Esophagus squamous epithelium (tissue), 5 donors: ENCODE results near the gene TMEM91. TPM values are rescaled to one million over a fixed set of nuclear protein-coding genes. Genes with fewer than 3 reads are reported as not detected.

ENCODE experiments used
- DNase-seq: peaks from one replicate; lab custom pipeline; 2025; lab: John Stamatoyannopoulos, UW
- H3K27ac ChIP-seq, 4 donors: fragments of 200-600 bp; sonication (generic); one replicate each; pipeline ENCODE4 v1.5.1; 2016 to 2019; ENCODE audit warnings: mild to moderate bottlenecking in 1 of 4
- H3K27me3 ChIP-seq, 4 donors: fragments of 200-600 bp; sonication (generic); 1 replicate in 3 of 4; 2 replicates in 1 of 4; pipeline versions ENCODE4 v1.5.1 to v1.6.0; 2017 to 2021; ENCODE audit warnings: antibody characterized with exemption in 1 of 4
- H3K36me3 ChIP-seq, 3 donors: fragments of 200-600 bp; sonication (generic); one replicate each; pipeline ENCODE4 v1.5.1; 2016 to 2019
- H3K4me1 ChIP-seq, 3 donors: fragments of 200-600 bp; sonication (generic); one replicate each; pipeline ENCODE4 v1.5.1; 2017 to 2019
- H3K4me3 ChIP-seq, 4 donors: fragments of 200-600 bp; sonication (generic); 1 replicate in 3 of 4; 2 replicates in 1 of 4; pipeline ENCODE4 v1.5.1; 2016 to 2019; ENCODE audit warnings: mild to moderate bottlenecking in 2 of 4, moderate library complexity in 1 of 4
- H3K9me3 ChIP-seq, 3 donors: fragments of 200-600 bp; sonication (generic); one replicate each; pipeline ENCODE4 v1.5.1; 2016 to 2019
- POLR2A ChIP-seq, 4 donors: fragments of 450-650 bp; IDR thresholded peaks; one replicate each; pipeline ENCODE4 v1.6.1; 2017; ENCODE audit warnings: antibody characterized with exemption in 4 of 4, mild to moderate bottlenecking in 4 of 4, moderate library complexity in 3 of 4
- WGBS, 2 donors: methylation state at CpG; one replicate each; pipeline ENCODE4 v1.1.5; 2018; 5-methylcytosine and 5-hydroxymethylcytosine counted together
- intact Hi-C: fragments of 100-400 bp; cut with DNase I; formaldehyde crosslinking; loops from one replicate; pipeline ENCODE4 v1.15.0; 2022
- total RNA-seq, 4 donors: library from RNA; depleted of rRNA; stranded (reverse); fragments of >200 nt; gene quantifications; one replicate each; pipeline ENCODE4 v1.1.0, GENCODE V29; 2016
- TF ChIP-seq, protein P1 (sequence below), 6 experiments: fragments of 450-650 bp in 4 of 6; fragments of 200-600 bp in 2 of 6; sonication (generic) in 2 of 6; IDR thresholded peaks; one replicate each; pipeline ENCODE4 v1.5.1; 2016 to 2019; ENCODE audit warnings: antibody characterized with exemption in 6 of 6, mild to moderate bottlenecking in 4 of 6, moderate library complexity in 4 of 6
- donor health status: DM: yes; HTN: yes; CAD: no.

TMEM91 gene
- total RNA-seq, 4 donors from 2014 or later = 6.2 to 15.8 (median 9.3) TPM

DNA sequence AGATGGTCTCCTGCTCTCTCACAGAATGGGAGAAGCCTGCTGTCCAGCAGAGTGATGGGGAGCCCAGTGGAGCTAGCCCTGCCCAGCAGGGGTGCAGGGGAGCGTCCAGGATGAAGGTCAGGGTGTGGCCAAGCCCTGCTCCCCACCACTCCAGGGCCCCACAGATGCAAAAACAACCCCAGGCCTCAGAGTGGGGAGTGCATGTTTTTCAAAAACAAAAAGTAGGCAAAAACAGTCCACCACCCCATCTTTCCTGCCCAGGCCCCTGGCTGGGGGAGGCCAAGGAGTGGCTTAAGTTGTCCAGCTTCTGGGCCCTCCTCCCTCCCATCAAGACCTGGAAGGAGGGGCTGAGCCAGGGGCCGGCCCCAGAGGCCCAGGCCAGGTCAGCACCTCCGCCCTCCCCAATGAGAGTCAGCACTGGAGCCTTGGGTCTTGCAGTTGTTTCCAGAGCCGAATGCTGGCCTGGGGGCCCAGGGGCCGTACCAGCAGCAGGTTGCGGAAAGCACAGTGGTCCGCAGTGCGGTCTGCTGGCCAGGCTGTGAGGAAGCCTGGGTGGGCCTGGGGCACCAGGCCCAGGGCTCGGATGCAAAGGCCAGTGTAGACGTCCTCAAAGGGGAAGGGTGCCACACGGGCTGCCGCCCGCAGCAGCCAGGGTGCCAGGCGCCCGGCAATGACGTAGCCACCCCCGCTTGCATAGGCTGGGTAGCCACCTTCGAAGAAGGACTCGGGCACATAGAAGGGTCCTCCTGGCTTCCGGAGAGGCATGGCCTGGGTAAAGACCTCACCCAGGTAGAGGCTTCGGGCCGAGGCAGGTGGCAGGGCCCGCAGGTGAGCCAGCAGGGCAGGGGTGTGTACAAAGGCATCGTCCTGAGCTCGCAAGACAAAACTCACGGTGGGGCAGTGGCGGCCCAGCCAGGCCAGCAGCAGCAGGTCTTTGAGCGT, 49.1 kb downstream of the TMEM91 start:
- peak overlapping the region; percentile 60 to 71 (median 66) for H3K4me3 ChIP-seq
- no peaks in the 10 kb centered on the region for H3K27me3 ChIP-seq
- peaks cover 22 to 68% (median 40%) of the 10 kb centered on the region in 3 donors for H3K36me3 ChIP-seq
- no peak for TF ChIP-seq POLR2A (IDR thresholded peaks at IDR 0.05)
- TF ChIP-seq, protein P1, sequence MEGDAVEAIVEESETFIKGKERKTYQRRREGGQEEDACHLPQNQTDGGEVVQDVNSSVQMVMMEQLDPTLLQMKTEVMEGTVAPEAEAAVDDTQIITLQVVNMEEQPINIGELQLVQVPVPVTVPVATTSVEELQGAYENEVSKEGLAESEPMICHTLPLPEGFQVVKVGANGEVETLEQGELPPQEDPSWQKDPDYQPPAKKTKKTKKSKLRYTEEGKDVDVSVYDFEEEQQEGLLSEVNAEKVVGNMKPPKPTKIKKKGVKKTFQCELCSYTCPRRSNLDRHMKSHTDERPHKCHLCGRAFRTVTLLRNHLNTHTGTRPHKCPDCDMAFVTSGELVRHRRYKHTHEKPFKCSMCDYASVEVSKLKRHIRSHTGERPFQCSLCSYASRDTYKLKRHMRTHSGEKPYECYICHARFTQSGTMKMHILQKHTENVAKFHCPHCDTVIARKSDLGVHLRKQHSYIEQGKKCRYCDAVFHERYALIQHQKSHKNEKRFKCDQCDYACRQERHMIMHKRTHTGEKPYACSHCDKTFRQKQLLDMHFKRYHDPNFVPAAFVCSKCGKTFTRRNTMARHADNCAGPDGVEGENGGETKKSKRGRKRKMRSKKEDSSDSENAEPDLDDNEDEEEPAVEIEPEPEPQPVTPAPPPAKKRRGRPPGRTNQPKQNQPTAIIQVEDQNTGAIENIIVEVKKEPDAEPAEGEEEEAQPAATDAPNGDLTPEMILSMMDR (IDR thresholded peaks at IDR 0.05) = no peak
- H3K4me1 ChIP-seq = peaks cover 32 to 75% (median 41%) of the 10 kb centered on the region in 3 donors
- no peaks in the 10 kb centered on the region for H3K9me3 ChIP-seq
- no peak for DNase-seq
- peak overlapping the region in 3 of 4 donors; percentile 95 to 97 (median 96) for H3K27ac ChIP-seq
- WGBS, 2 donors = 89 to 90% methylated on average over 5 to 12 of the region's 28 CpGs
- intact Hi-C loops = no loop called here

- peaks cover 22 to 68% (median 34%) of the 10 kb centered on the region in 3 donors for H3K36me3 ChIP-seq
- no peaks in the 10 kb centered on the region for H3K27me3 ChIP-seq
- TF ChIP-seq, protein P1 (IDR thresholded peaks at IDR 0.05) = no peak
- TF ChIP-seq POLR2A (IDR thresholded peaks at IDR 0.05) = no peak
- 40 to 64% methylated on average over 2 to 9 of the region's 36 CpGs for WGBS, 2 donors
- intact Hi-C loops = no loop called here
- no peaks in the 10 kb centered on the region for H3K9me3 ChIP-seq
- H3K4me1 ChIP-seq = peaks cover 32 to 68% (median 41%) of the 10 kb centered on the region in 3 donors
- DNase-seq = no peak
- peak overlapping the region; percentile 92 to 97 (median 96) for H3K27ac ChIP-seq
- H3K4me3 ChIP-seq = peak overlapping the region; percentile 60 to 71 (median 66)
These were observed 49.9 kb downstream of the TMEM91 start for GRCh38 chr19:41426116-41426841.

DNA sequence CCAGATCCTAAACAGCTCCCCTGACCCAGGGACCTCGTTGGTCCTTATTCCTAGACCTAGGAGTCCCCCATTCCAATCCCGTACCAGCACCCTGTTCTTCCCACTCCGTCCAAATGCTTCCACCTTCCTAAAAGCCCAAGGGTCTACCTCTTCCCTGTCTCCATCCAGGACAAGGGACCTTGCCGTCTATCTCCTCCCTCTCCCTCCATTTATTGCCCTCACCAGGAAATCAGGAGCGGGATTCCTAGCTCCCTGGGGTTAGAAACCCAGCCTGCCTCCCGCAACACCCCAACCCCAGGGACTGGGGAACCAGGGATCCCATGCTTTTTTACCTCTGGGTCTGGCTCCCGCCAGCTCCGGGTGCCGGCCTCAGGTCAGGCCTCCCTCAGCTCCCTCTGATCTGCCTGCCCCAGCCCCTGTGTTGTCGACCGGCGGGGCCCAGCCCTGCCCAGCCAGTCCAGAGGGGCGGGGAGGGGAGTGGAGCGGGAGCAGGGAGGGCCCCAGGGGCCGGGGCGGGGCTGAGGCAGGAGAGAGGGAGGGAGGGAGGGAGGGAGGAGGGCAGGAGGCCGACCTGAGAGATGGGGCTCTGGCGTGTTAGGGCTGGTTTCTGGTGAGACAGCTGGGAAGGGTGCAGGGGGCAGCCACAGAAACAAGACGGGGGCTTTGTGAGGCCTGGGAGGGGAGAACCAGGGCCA, 50.8 kb downstream of the TMEM91 start, which contains the start of gene B3GNT8:
TSS of gene B3GNT8 (minus strand) at position 423 of the 695 bp plus-strand sequence. CDS start 596 bp downstream, outside the sequence.
- Histone ChIP-seq H3K4me3 (peak within 1 kb of the TSS; percentile 60 to 71 (median 66)), H3K4me1 (peaks cover 32 to 59% (median 37%) of the 10 kb centered on the region in 3 donors), H3K27ac (peak within 1 kb of the TSS; percentile 92 to 97 (median 96)), H3K27me3 (no peaks in the 10 kb centered on the region), H3K36me3 (peaks cover 26 to 68% (median 40%) of the 10 kb centered on the region in 3 donors), H3K9me3 (no peaks in the 10 kb centered on the region)
- intact Hi-C loops = no loop called here
- TF ChIP-seq, protein P1 (IDR thresholded peaks at IDR 0.05) = no peak
- peak in 3 of 4 donors; percentile 64 to 83 (median 79) for TF ChIP-seq POLR2A (IDR thresholded peaks at IDR 0.05)
- peak; percentile 30 for DNase-seq
- WGBS, 2 donors = 13 to 21% methylated on average over 9 of the region's 19 CpGs

- Histone ChIP-seq H3K36me3 (peaks cover 22 to 68% (median 37%) of the 10 kb centered on the region in 3 donors), H3K4me1 (peaks cover 32 to 56% (median 37%) of the 10 kb centered on the region in 3 donors), H3K9me3 (no peaks in the 10 kb centered on the region), H3K27ac (peak overlapping the region; percentile 92 to 97 (median 96)), H3K27me3 (no peaks in the 10 kb centered on the region), H3K4me3 (peak overlapping the region; percentile 60 to 71 (median 66))
- no peak for DNase-seq
- WGBS, 2 donors = 8 to 17% methylated on average over 20 to 21 of the region's 23 CpGs
- no peak for TF ChIP-seq POLR2A (IDR thresholded peaks at IDR 0.05)
- TF ChIP-seq, protein P1 (IDR thresholded peaks at IDR 0.05) = peak in 1 of 6 experiments; percentile 5
- intact Hi-C loops = no loop called here
These were observed 51.5 kb downstream of the TMEM91 start for GRCh38 chr19:41427647-41428480.
